Measurements from ENCODE around the gene VCL.

- TF ChIP-seq POLR2A (IDR thresholded peaks at IDR 0.05) (no peak), CTCF (IDR thresholded peaks at IDR 0.05) (no peak)
Observed at GRCh38 chr10:74055383-74056049, 57.6 kb downstream of the VCL start.
